SK-N-MC (cell line): ENCODE data around the gene CAGE1.
"Not testable (repeated sequence)": the region's sequence is repeated elsewhere in the genome, so short reads cannot be mapped to it uniquely, and the experiment has no call there.

Source experiments
- DNase-seq: peaks from one replicate; pipeline ENCODE4 v3.0.0-alpha.2; 2011; ENCODE audit warnings: low read depth, low spot score
- H3K27ac ChIP-seq: fragments of 200-600 bp; sonication (generic); 2 replicates; pipeline ENCODE4 v1.5.1; 2016; ENCODE audit warnings: mixed run types
- H3K36me3 ChIP-seq: fragments of 200-600 bp; sonication (generic); 2 replicates; pipeline ENCODE4 v1.6.1; 2017; ENCODE audit warnings: antibody characterized with exemption, low read length, mixed read lengths; ENCODE audit not compliant: insufficient read depth
- H3K4me3 ChIP-seq: fragments of 200-600 bp; sonication (generic); 2 replicates; pipeline ENCODE4 v1.5.1; 2016
- H3K9ac ChIP-seq: fragments of 200-600 bp; sonication (generic); 2 replicates; pipeline ENCODE4 v1.8.0; 2017; ENCODE audit warnings: mixed run types, mixed read lengths; ENCODE audit not compliant: insufficient read length
- H3K9me3 ChIP-seq: fragments of 200-600 bp; sonication (generic); 2 replicates; pipeline ENCODE4 v1.6.1; 2017; ENCODE audit warnings: low read depth, mild to moderate bottlenecking, antibody characterized with exemption, low read length, moderate library complexity, mixed read lengths
- EZH2 ChIP-seq: fragments of 200-600 bp; sonication (generic); IDR thresholded peaks from one replicate; pipeline ENCODE4 v1.6.1; 2017; ENCODE audit warnings: antibody characterized with exemption
- FOXP2 ChIP-seq: optimal IDR thresholded peaks from 2 replicates; pipeline ENCODE3; 2011; ENCODE audit warnings: mild to moderate bottlenecking, moderate library complexity; ENCODE audit not compliant: insufficient read depth; ENCODE audit errors: extremely low read length, control extremely low read depth
- POLR2AphosphoS5 ChIP-seq: IDR thresholded peaks from 2 replicates; pipeline ENCODE4 v1.6.1; 2012; ENCODE audit warnings: mild to moderate bottlenecking, low read depth, low read length, borderline replicate concordance

CAGE1 gene

GRCh38 chr6:7316658-7317533, 72.6 kb downstream of the CAGE1 start:
- Histone ChIP-seq H3K36me3 (no peaks in the 10 kb centered on the region), H3K9ac (no peak overlapping the region), H3K9me3 (no peaks in the 10 kb centered on the region), H3K4me3 (no peak overlapping the region), H3K27ac (no peak overlapping the region)
- TF ChIP-seq FOXP2 = no peak
- TF ChIP-seq POLR2AphosphoS5 = no peak
- TF ChIP-seq EZH2 = no peak
- DNase-seq = no peak

GRCh38 chr6:7315948-7316365, 73.6 kb downstream of the CAGE1 start:
- no peak for DNase-seq
- Histone ChIP-seq H3K9ac (no peak overlapping the region), H3K36me3 (no peaks in the 10 kb centered on the region; the same call in 1 of the 2 replicates), H3K27ac (no peak overlapping the region), H3K9me3 (no peaks in the 10 kb centered on the region), H3K4me3 (no peak overlapping the region)
- TF ChIP-seq FOXP2 (no peak), POLR2AphosphoS5 (no peak), EZH2 (no peak)

- not testable (repeated sequence) for H3K27ac ChIP-seq, DNase-seq, H3K9ac ChIP-seq, H3K4me3 ChIP-seq, H3K36me3 ChIP-seq, H3K9me3 ChIP-seq
These were observed 74.2 kb downstream of the CAGE1 start for GRCh38 chr6:7315087-7315947.

GRCh38 chr6:7314414-7314813, 75.1 kb downstream of the CAGE1 start:
- peaks cover 12% of the 10 kb centered on the region for H3K36me3 ChIP-seq
- TF ChIP-seq EZH2 = no peak
- peak overlapping the region; percentile 0 for H3K9ac ChIP-seq
- H3K27ac ChIP-seq = peak overlapping the region; percentile 91
- no peaks in the 10 kb centered on the region for H3K9me3 ChIP-seq
- DNase-seq = no peak
- H3K4me3 ChIP-seq = no peak overlapping the region

- peak overlapping the region; percentile 91 for H3K27ac ChIP-seq
- no peak for DNase-seq
- peaks cover 19% of the 10 kb centered on the region for H3K36me3 ChIP-seq
- H3K9me3 ChIP-seq = no peaks in the 10 kb centered on the region
- H3K9ac ChIP-seq = peak overlapping the region; percentile 83
- TF ChIP-seq FOXP2 (no peak), POLR2AphosphoS5 (no peak), EZH2 (no peak)
- peak overlapping the region; percentile 86 for H3K4me3 ChIP-seq
These were observed 75.9 kb downstream of the CAGE1 start for GRCh38 chr6:7313505-7314165.

GRCh38 chr6:7312616-7313504, 76.7 kb downstream of the CAGE1 start, which contains the start of gene SSR1:
TSS of gene SSR1 (minus strand) at chr6:7313199. CDS start at chr6:7313120, 79 bp downstream.
- no peaks in the 10 kb centered on the region for H3K9me3 ChIP-seq
- H3K36me3 ChIP-seq = peaks cover 25% of the 10 kb centered on the region
- peak; percentile 39 for DNase-seq
- H3K4me3 ChIP-seq = peak within 1 kb of the TSS; percentile 86
- peak within 1 kb of the TSS; percentile 91 for H3K27ac ChIP-seq
- TF ChIP-seq FOXP2 = no peak
- peak; percentile 84 for TF ChIP-seq POLR2AphosphoS5
- TF ChIP-seq EZH2 = no peak
- H3K9ac ChIP-seq = peak within 1 kb of the TSS; percentile 87

- Histone ChIP-seq H3K9ac (peak overlapping the region; percentile 87), H3K9me3 (no peaks in the 10 kb centered on the region), H3K36me3 (peaks cover 33% of the 10 kb centered on the region), H3K4me3 (peak overlapping the region; percentile 86), H3K27ac (peak overlapping the region; percentile 35)
- TF ChIP-seq EZH2 (no peak), POLR2AphosphoS5 (no peak), FOXP2 (no peak)
- DNase-seq = no peak
These were observed 77.5 kb downstream of the CAGE1 start for GRCh38 chr6:7311917-7312615.
